K562 treated with DMSO at 1 percent for 48 hours (cell line): ENCODE results near the gene RFLNA. TPM values are rescaled to one million over a fixed set of nuclear protein-coding genes. Genes with fewer than 3 reads are reported as not detected.

Source experiments
- total RNA-seq: library from RNA; unstranded; fragments of 300-600 nt; gene quantifications from 2 replicates; pipeline ENCODE4 v1.2.3, GENCODE V29; 2022; ENCODE audit warnings: low replicate concordance; ENCODE audit errors: extremely low read depth

RFLNA gene
- total RNA-seq, result not detected in 2 replicates

GRCh38 chr12:124294780-124295341 is at the start of gene RFLNA:
Gene RFLNA, plus strand, starts transcription at chr12:124295093. Its CDS starts 337 bp downstream, at chr12:124295430.

